Activated naive CD8-positive, alpha-beta T cell treated with anti-CD3 and anti-CD28 coated beads for 36 hours (primary cell): ENCODE data around the gene DACH1. TPM values are rescaled to one million over a fixed set of nuclear protein-coding genes. Genes with fewer than 3 reads are reported as not detected.

ENCODE experiments used
- DNase-seq: peaks from one replicate; pipeline ENCODE4 v3.0.0; 2021
- H3K27ac Mint-ChIP-seq: one replicate; pipeline ENCODE4 v1.8.0; 2022; ENCODE audit warnings: mild to moderate bottlenecking, moderate library complexity, mixed read lengths
- H3K27me3 Mint-ChIP-seq: one replicate; pipeline ENCODE4 v1.8.0; 2022; ENCODE audit warnings: mild to moderate bottlenecking, mixed read lengths
- H3K36me3 Mint-ChIP-seq: one replicate; pipeline ENCODE4 v1.8.0; 2021; ENCODE audit warnings: mild to moderate bottlenecking, mixed read lengths
- H3K4me1 Mint-ChIP-seq: one replicate; pipeline ENCODE4 v1.8.0; 2021; ENCODE audit warnings: mixed read lengths
- H3K4me3 Mint-ChIP-seq: one replicate; pipeline ENCODE4 v1.8.0; 2022; ENCODE audit warnings: mild to moderate bottlenecking, moderate library complexity, mixed read lengths
- H3K9me3 Mint-ChIP-seq: one replicate; pipeline ENCODE4 v1.8.0; 2022; ENCODE audit warnings: mixed read lengths
- total RNA-seq, 2 experiments: library from RNA; stranded (reverse); gene quantifications; one replicate each; pipeline ENCODE4 v1.2.3, GENCODE V29; 2021

Gene DACH1
- total RNA-seq, 2 experiments from 2014 or later, result not detected

DNA sequence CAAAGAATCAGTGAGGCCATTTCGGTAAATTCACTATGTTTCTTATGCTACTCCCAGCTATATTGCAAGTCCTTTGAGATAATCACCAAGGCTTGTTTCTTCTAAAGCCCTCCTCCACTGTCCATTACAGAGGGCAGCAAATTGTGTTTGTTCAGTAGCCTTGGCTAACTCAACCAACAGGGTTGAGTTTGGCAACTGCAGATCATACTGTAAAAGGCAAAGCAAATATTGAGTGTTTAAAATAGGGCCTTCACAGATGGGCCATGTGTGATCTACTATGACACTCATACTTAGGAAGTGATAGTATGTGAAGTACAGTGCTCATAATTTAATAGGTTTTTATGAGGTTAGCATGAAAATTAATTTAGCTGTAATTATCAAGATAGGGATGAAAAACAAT lies 171.3 kb downstream of the DACH1 start:
- Mint-ChIP-seq H3K27ac (no peak overlapping the region), H3K27me3 (no peaks in the 10 kb centered on the region), H3K4me3 (no peak overlapping the region), H3K4me1 (peaks cover 2% of the 10 kb centered on the region), H3K36me3 (no peaks in the 10 kb centered on the region), H3K9me3 (no peaks in the 10 kb centered on the region)
- no peak for DNase-seq

DNA sequence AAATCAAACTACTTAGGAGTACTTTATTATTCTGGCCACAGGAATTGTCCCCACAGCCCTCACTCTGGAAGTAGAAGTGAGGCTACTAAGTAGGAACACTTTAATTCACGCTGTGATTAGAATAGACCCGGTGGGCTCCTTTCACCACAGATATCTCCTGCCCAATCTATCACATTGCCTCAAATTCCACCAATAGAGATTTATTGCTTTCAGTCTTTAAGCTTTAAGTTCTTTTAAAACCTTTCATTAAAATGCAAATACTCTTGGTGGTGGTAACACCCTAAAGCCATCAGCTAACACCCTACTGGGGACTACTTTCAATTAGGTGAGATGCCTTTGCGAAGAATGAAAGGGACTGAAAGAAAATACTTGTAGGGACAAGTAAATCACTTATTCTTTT lies 181.9 kb downstream of the DACH1 start:
- no peaks in the 10 kb centered on the region for H3K27me3 Mint-ChIP-seq
- H3K9me3 Mint-ChIP-seq, result no peaks in the 10 kb centered on the region

DNA sequence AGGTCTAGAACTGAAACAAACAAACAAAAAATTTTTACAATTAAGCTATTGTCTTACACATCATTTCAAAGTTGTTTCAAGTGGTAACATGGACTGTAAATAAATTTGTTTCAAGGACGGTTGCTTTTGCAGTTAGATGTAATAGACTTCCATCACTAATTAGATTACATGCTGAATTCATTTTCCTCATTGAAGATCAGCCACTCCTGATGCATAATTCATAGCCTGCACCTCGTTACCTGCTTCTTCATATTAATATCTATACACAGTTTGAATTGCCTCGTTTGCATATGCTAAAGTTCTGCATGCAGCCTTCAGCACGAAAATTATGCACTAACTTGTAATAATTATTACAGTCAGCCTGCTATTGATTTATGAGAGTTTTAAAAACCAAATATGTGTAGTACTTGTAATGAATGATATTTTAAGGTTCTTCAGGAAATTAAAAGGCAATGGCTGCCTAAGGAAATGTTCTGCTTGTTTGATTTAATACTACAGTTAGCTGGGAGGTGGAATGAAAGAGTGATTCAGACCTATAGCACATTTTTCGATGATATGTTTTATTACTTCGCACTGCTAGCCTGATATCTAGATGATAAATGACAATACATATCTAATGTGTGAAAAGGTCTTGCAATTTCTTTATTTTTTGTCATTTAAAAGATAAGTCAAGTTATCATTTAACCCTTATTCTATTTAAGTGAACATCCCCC lies 184.9 kb downstream of the DACH1 start:
- no peaks in the 10 kb centered on the region for H3K9me3 Mint-ChIP-seq
- H3K36me3 Mint-ChIP-seq, result no peaks in the 10 kb centered on the region
- no peaks in the 10 kb centered on the region for H3K4me1 Mint-ChIP-seq
- no peak overlapping the region for H3K27ac Mint-ChIP-seq
- no peak overlapping the region for H3K4me3 Mint-ChIP-seq
- no peak for DNase-seq
- no peaks in the 10 kb centered on the region for H3K27me3 Mint-ChIP-seq

More for the DNA sequence above, 181.9 kb downstream of the DACH1 start:
- Mint-ChIP-seq H3K36me3 (no peaks in the 10 kb centered on the region), H3K27ac (no peak overlapping the region), H3K4me3 (no peak overlapping the region), H3K4me1 (no peaks in the 10 kb centered on the region)
- no peak for DNase-seq

GRCh38 chr13:71677124-71677523 lies 189.9 kb downstream of the DACH1 start:
- no peak overlapping the region for H3K27ac Mint-ChIP-seq
- no peak for DNase-seq
- H3K4me3 Mint-ChIP-seq, result no peak overlapping the region
- no peaks in the 10 kb centered on the region for H3K4me1 Mint-ChIP-seq
- H3K36me3 Mint-ChIP-seq, result no peaks in the 10 kb centered on the region
- H3K27me3 Mint-ChIP-seq, result no peaks in the 10 kb centered on the region
- no peaks in the 10 kb centered on the region for H3K9me3 Mint-ChIP-seq

GRCh38 chr13:71672512-71672911 lies 194.5 kb downstream of the DACH1 start:
- H3K27ac Mint-ChIP-seq, result no peak overlapping the region
- no peaks in the 10 kb centered on the region for H3K4me1 Mint-ChIP-seq
- no peak overlapping the region for H3K4me3 Mint-ChIP-seq
- no peak for DNase-seq
- peaks cover 2% of the 10 kb centered on the region for H3K9me3 Mint-ChIP-seq
- H3K27me3 Mint-ChIP-seq, result no peaks in the 10 kb centered on the region
- no peaks in the 10 kb centered on the region for H3K36me3 Mint-ChIP-seq

DNA sequence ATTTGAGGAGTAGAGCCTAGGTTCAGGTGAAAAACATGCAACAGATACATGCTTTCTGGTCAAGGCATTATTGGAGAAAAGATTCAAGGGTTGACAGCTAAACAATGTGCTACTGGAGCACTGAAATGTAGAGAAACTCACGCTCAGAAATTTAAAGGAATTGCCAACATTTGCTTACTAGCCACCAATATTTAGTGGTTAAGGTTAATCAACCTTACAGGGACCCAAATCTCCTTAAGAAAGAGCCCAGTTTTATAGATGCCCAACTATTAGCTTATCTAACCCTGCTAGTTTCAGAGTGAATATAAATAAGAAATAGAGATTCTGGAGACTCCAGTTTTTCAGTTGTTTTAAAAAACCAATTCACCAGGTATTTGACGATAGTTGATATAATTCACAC lies 203.6 kb downstream of the DACH1 start:
- H3K9me3 Mint-ChIP-seq, result no peaks in the 10 kb centered on the region
- no peak overlapping the region for H3K27ac Mint-ChIP-seq
- no peak for DNase-seq
- no peaks in the 10 kb centered on the region for H3K36me3 Mint-ChIP-seq
- H3K4me3 Mint-ChIP-seq, result no peak overlapping the region
- H3K27me3 Mint-ChIP-seq, result no peaks in the 10 kb centered on the region
- H3K4me1 Mint-ChIP-seq, result no peaks in the 10 kb centered on the region

DNA sequence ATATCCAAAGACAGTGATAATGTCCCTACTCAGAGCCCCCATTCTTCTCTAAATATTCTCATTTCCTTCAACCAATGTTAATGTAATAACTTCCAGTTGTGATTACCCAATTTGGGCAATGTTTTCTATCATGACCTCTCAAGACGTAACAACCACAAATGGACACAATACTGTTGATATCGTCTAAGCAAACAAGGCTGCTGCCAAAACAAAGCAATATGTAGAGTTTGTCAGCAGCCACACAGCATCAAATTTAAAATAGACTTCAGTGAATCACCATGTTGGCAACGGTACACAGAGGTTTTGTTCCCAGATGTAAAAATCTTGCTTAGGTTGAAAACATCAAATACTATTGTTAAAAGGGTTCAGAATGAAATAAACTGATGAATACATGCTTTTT lies 205.1 kb downstream of the DACH1 start:
- Mint-ChIP-seq H3K27me3 (no peaks in the 10 kb centered on the region), H3K27ac (no peak overlapping the region), H3K4me3 (no peak overlapping the region), H3K4me1 (no peaks in the 10 kb centered on the region), H3K9me3 (no peaks in the 10 kb centered on the region), H3K36me3 (no peaks in the 10 kb centered on the region)
- DNase-seq, result no peak

GRCh38 chr13:71659404-71659803 lies 207.6 kb downstream of the DACH1 start:
- H3K9me3 Mint-ChIP-seq, result no peaks in the 10 kb centered on the region
- no peak for DNase-seq
- H3K4me1 Mint-ChIP-seq, result no peaks in the 10 kb centered on the region
- no peak overlapping the region for H3K27ac Mint-ChIP-seq
- H3K4me3 Mint-ChIP-seq, result no peak overlapping the region
- no peaks in the 10 kb centered on the region for H3K27me3 Mint-ChIP-seq
- H3K36me3 Mint-ChIP-seq, result no peaks in the 10 kb centered on the region

DNA sequence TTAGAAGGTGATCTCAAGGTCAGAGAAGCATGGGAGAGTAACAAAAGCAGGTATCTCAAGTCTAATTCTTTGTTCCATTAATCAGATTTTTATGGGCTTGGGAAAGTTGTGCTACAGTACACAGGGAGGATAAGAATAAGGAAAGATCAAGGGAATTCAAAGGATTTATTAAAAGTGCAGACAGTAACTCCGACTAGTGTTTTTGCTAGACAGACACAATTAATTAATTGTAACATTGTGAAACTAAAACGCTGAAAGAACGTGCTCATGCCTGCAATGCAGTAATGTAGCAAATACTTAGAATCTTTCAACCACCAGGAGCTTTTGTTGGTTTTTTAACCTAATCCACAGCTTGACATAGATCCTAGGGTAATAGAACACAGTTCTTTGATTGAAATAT lies 221.5 kb downstream of the DACH1 start:
- H3K9me3 Mint-ChIP-seq, result no peaks in the 10 kb centered on the region
- no peak overlapping the region for H3K4me3 Mint-ChIP-seq
- H3K27me3 Mint-ChIP-seq, result no peaks in the 10 kb centered on the region

GRCh38 chr13:71644579-71644978 lies 222.4 kb downstream of the DACH1 start:
- no peak for DNase-seq
- H3K9me3 Mint-ChIP-seq, result no peaks in the 10 kb centered on the region
- H3K27me3 Mint-ChIP-seq, result no peaks in the 10 kb centered on the region
- H3K4me1 Mint-ChIP-seq, result no peaks in the 10 kb centered on the region
- no peak overlapping the region for H3K4me3 Mint-ChIP-seq
- no peak overlapping the region for H3K27ac Mint-ChIP-seq
- H3K36me3 Mint-ChIP-seq, result no peaks in the 10 kb centered on the region

More for the DNA sequence above, 221.5 kb downstream of the DACH1 start:
- H3K36me3 Mint-ChIP-seq, result no peaks in the 10 kb centered on the region
- H3K4me1 Mint-ChIP-seq, result no peaks in the 10 kb centered on the region
- no peak overlapping the region for H3K27ac Mint-ChIP-seq
- DNase-seq, result no peak

- Mint-ChIP-seq H3K27ac (no peak overlapping the region), H3K27me3 (no peaks in the 10 kb centered on the region), H3K4me1 (no peaks in the 10 kb centered on the region), H3K4me3 (no peak overlapping the region), H3K9me3 (no peaks in the 10 kb centered on the region), H3K36me3 (no peaks in the 10 kb centered on the region)
- no peak for DNase-seq
Observed at GRCh38 chr13:71643448-71643860, 223.6 kb downstream of the DACH1 start.

GRCh38 chr13:71638751-71639150 lies 228.3 kb downstream of the DACH1 start:
- Mint-ChIP-seq H3K9me3 (no peaks in the 10 kb centered on the region), H3K27ac (no peak overlapping the region), H3K4me3 (no peak overlapping the region), H3K4me1 (no peaks in the 10 kb centered on the region), H3K27me3 (no peaks in the 10 kb centered on the region), H3K36me3 (no peaks in the 10 kb centered on the region)
- no peak for DNase-seq

DNA sequence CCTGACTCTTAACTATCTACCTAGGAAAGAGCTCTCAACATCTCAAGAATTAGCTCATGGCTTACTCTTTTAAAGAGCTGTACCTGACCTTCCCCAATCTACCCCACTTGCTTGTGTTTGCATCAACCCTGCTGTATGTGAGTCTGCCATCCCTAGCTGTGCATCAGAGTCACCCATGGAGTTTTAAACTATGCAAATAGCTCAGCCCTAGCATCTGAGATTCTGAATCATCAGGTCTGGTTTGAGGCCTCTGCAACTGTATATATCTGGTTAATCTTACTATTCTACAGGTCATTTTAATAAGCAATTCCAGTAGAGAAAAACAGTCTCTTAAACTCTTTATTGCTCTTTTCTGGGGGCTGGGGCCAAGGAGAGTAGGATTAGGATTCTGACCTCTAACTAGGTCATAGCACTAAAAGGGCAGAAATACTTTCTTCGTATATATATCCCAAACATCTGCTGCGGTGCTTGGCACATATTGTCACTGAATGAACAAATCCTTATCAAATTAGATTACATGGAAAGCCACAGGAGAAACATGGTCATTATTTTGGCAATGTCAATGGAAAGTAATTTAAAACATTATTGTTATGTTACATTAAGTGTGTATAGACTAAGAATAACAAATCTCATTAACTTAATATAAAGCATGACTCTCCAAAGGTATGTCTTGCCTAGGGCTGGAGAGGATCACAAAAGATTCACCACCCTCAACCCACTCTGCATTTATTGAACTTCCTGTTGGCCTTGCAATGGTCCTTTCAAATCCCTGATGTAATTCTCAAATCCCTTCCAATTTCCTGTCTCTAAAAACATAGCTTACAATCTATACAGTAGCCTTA lies 232.2 kb downstream of the DACH1 start:
- no peak overlapping the region for H3K4me3 Mint-ChIP-seq
- no peak for DNase-seq
- no peaks in the 10 kb centered on the region for H3K9me3 Mint-ChIP-seq
- no peak overlapping the region for H3K27ac Mint-ChIP-seq
- no peaks in the 10 kb centered on the region for H3K4me1 Mint-ChIP-seq
- no peaks in the 10 kb centered on the region for H3K36me3 Mint-ChIP-seq
- no peaks in the 10 kb centered on the region for H3K27me3 Mint-ChIP-seq

GRCh38 chr13:71634182-71634581 lies 232.8 kb downstream of the DACH1 start:
- Mint-ChIP-seq H3K27ac (no peak overlapping the region), H3K36me3 (no peaks in the 10 kb centered on the region), H3K4me3 (no peak overlapping the region), H3K27me3 (no peaks in the 10 kb centered on the region), H3K9me3 (no peaks in the 10 kb centered on the region), H3K4me1 (no peaks in the 10 kb centered on the region)
- DNase-seq, result no peak

- no peak overlapping the region for H3K4me3 Mint-ChIP-seq
- DNase-seq, result no peak
- H3K9me3 Mint-ChIP-seq, result no peaks in the 10 kb centered on the region
- no peaks in the 10 kb centered on the region for H3K4me1 Mint-ChIP-seq
- H3K27me3 Mint-ChIP-seq, result no peaks in the 10 kb centered on the region
- no peak overlapping the region for H3K27ac Mint-ChIP-seq
- no peaks in the 10 kb centered on the region for H3K36me3 Mint-ChIP-seq
Observed at GRCh38 chr13:71632721-71633120, 234.3 kb downstream of the DACH1 start.

DNA sequence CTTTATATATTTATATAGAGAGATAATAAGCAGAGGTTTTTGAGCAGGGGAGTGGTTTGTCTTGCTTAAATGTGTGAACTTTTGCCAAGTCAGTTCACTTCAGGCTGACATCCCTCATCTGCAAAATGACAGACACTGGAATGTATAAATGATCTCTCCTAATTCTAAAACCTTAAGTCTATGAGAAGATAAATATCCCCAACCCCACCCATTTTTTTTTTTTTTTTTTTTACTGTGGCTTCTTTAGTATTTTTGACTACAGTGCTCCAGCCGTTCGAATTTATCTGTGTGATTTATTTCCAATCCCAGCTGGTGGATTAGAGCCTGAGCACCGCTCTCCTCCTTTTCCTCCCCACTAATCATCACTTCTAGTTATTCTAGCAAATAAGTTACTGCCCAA lies 234.8 kb downstream of the DACH1 start:
- DNase-seq, result no peak
- no peaks in the 10 kb centered on the region for H3K36me3 Mint-ChIP-seq
- no peak overlapping the region for H3K4me3 Mint-ChIP-seq
- no peak overlapping the region for H3K27ac Mint-ChIP-seq
- H3K9me3 Mint-ChIP-seq, result no peaks in the 10 kb centered on the region
- H3K4me1 Mint-ChIP-seq, result no peaks in the 10 kb centered on the region
- H3K27me3 Mint-ChIP-seq, result no peaks in the 10 kb centered on the region
